A172 (cell line): ENCODE results near the gene PRLR. TPM values are rescaled to one million over a fixed set of nuclear protein-coding genes. Genes with fewer than 3 reads are reported as not detected.

Experiments
- DNase-seq: peaks from one replicate; pipeline ENCODE4 v3.0.0-alpha.2; 2015; ENCODE audit warnings: low spot score
- total RNA-seq: library from RNA; depleted of rRNA; stranded (reverse); fragments of >200 nt; shearing (Covaris generic); gene quantifications from 2 replicates; pipeline ENCODE4 v1.2.3, GENCODE V29; 2014

Gene PRLR
- total RNA-seq, 1 experiment from 2014 or later: 0.36 TPM

- no peak for DNase-seq
These were observed 147.8 kb downstream of the PRLR start for GRCh38 chr5:35082530-35082929.

- no peak for DNase-seq
These were observed 149.2 kb downstream of the PRLR start for GRCh38 chr5:35081134-35081533.

GRCh38 chr5:35073160-35073559 is 157.1 kb downstream of the PRLR start:
- no peak for DNase-seq

GRCh38 chr5:35069188-35069587 is 161.1 kb downstream of the PRLR start:
- DNase-seq: no peak

- peak; percentile 54 for DNase-seq
These were observed 162.3 kb downstream of the PRLR start for GRCh38 chr5:35067985-35068384.

GRCh38 chr5:35066260-35066795 is 164.0 kb downstream of the PRLR start:
- DNase-seq: no peak

GRCh38 chr5:35063414-35063813 is 166.9 kb downstream of the PRLR start:
- DNase-seq: no peak

- no peak for DNase-seq
These were observed 169.0 kb downstream of the PRLR start for GRCh38 chr5:35061211-35061770.

GRCh38 chr5:35060236-35060635 is 170.1 kb downstream of the PRLR start:
- DNase-seq: no peak

GRCh38 chr5:35059251-35059650 is 171.0 kb downstream of the PRLR start:
- no peak for DNase-seq

- no peak for DNase-seq
These were observed 171.9 kb downstream of the PRLR start for GRCh38 chr5:35058374-35058788.

- DNase-seq: no peak
These were observed 173.6 kb downstream of the PRLR start for GRCh38 chr5:35056686-35057085.

- no peak for DNase-seq
These were observed 177.4 kb downstream of the PRLR start for GRCh38 chr5:35052838-35053237.

- no peak for DNase-seq
These were observed 179.7 kb downstream of the PRLR start for GRCh38 chr5:35050541-35051126.

- DNase-seq: no peak
These were observed 181.4 kb downstream of the PRLR start for GRCh38 chr5:35048910-35049309.

GRCh38 chr5:35047785-35048404 is 182.4 kb downstream of the PRLR start, which contains the start of gene AGXT2:
Gene AGXT2, minus strand, starts transcription at chr5:35047949. Its CDS starts 57 bp downstream, at chr5:35047892.
- DNase-seq: no peak

- DNase-seq: peak; percentile 71
These were observed 183.5 kb downstream of the PRLR start for GRCh38 chr5:35046774-35047173.

GRCh38 chr5:35045280-35045679 is 185.0 kb downstream of the PRLR start:
- DNase-seq: no peak

GRCh38 chr5:35044649-35045048 is 185.6 kb downstream of the PRLR start:
- DNase-seq: no peak

- no peak for DNase-seq
These were observed 187.5 kb downstream of the PRLR start for GRCh38 chr5:35042781-35043180.

GRCh38 chr5:35041261-35041660 is 189.0 kb downstream of the PRLR start:
- no peak for DNase-seq

- DNase-seq: no peak
These were observed 191.4 kb downstream of the PRLR start for GRCh38 chr5:35038891-35039290.

- DNase-seq: no peak
These were observed 193.8 kb downstream of the PRLR start for GRCh38 chr5:35036536-35036935.
